Thyroid gland (tissue), 4 donors: ENCODE data around the gene GPD1L. TPM values are rescaled to one million over a fixed set of nuclear protein-coding genes. Genes with fewer than 3 reads are reported as not detected.
A peak's percentile ranks its signal among the peaks of the same experiment; 100 is the strongest.

ENCODE experiments used
- DNase-seq, 2 donors: peaks; one replicate each; pipeline ENCODE4 v3.0.0-alpha.2; 2019
- H3K27ac ChIP-seq, 3 donors: fragments of 200-600 bp; sonication (generic); 1 replicate in 2 of 3; 2 replicates in 1 of 3; pipeline ENCODE4 v1.5.1; 2016 to 2019; ENCODE audit warnings: mild to moderate bottlenecking in 1 of 3, moderate library complexity in 1 of 3
- H3K27me3 ChIP-seq: fragments of 200-600 bp; sonication (generic); one replicate; pipeline ENCODE4 v1.5.1; 2019
- H3K36me3 ChIP-seq, 2 donors: fragments of 200-600 bp; sonication (generic); one replicate each; pipeline ENCODE4 v1.5.1; 2016 to 2019
- H3K4me1 ChIP-seq, 2 donors: fragments of 200-600 bp; sonication (generic); one replicate each; pipeline ENCODE4 v1.5.1; 2017 to 2019
- H3K4me3 ChIP-seq, 3 donors: fragments of 200-600 bp; sonication (generic); replicated peaks in 1 of 3; 1 replicate in 2 of 3; 2 replicates in 1 of 3; pipeline ENCODE4 v1.5.1; 2016; ENCODE audit warnings: mild to moderate bottlenecking in 1 of 3
- H3K9me3 ChIP-seq: fragments of 200-600 bp; sonication (generic); one replicate; pipeline ENCODE4 v1.5.1; 2017
- CTCF ChIP-seq, 6 experiments: fragments of 200-600 bp in 3 of 6; fragments of 450-650 bp in 3 of 6; sonication (generic) in 3 of 6; IDR thresholded peaks; one replicate each; pipeline ENCODE4 v1.5.1; 2016 to 2019; ENCODE audit warnings: antibody characterized with exemption in 6 of 6, mild to moderate bottlenecking in 2 of 6, inconsistent platforms in 1 of 6, moderate library complexity in 1 of 6
- POLR2A ChIP-seq, 2 donors: fragments of 450-650 bp; IDR thresholded peaks; one replicate each; pipeline ENCODE4 v1.6.1; 2017; ENCODE audit warnings: antibody characterized with exemption in 2 of 2, mild to moderate bottlenecking in 2 of 2, moderate library complexity in 1 of 2
- WGBS, 2 donors: methylation state at CpG; one replicate each; pipeline ENCODE4 v1.1.5; 2017; 5-methylcytosine and 5-hydroxymethylcytosine counted together
- intact Hi-C: fragments of 100-400 bp; cut with DNase I; formaldehyde crosslinking; loops from one replicate; pipeline ENCODE4 v1.15.1; 2023
- total RNA-seq, 4 donors: library from RNA; depleted of rRNA; stranded (reverse); fragments of >200 nt; gene quantifications; one replicate each; pipeline ENCODE4 v1.2.3, GENCODE V29; 2016

GPD1L gene
- total RNA-seq, 4 donors from 2014 or later, result 66.4 to 137 (median 104) TPM

- Histone ChIP-seq H3K36me3 (no peaks in the 10 kb centered on the region), H3K4me1 (peaks cover 0 to 10% of the 10 kb centered on the region in 2 donors), H3K27ac (no peak overlapping the region), H3K4me3 (no peak overlapping the region), H3K27me3 (no peaks in the 10 kb centered on the region), H3K9me3 (no peaks in the 10 kb centered on the region)
- TF ChIP-seq CTCF (IDR thresholded peaks at IDR 0.05) (no peak), POLR2A (IDR thresholded peaks at IDR 0.05) (no peak)
- no peak for DNase-seq
- intact Hi-C loops, result no loop called here
- WGBS, 2 donors, result 88 to 91% methylated on average over 2 of the region's 2 CpGs
Observed at GRCh38 chr3:32084870-32085269, 21.6 kb upstream of the GPD1L start.

GRCh38 chr3:32086464-32086863 lies 20.0 kb upstream of the GPD1L start:
- no peaks in the 10 kb centered on the region for H3K27me3 ChIP-seq
- WGBS, 2 donors, result 92 to 100% methylated on average over 1 of the region's 1 CpG
- no peak for TF ChIP-seq POLR2A (IDR thresholded peaks at IDR 0.05)
- no peak for TF ChIP-seq CTCF (IDR thresholded peaks at IDR 0.05)
- H3K4me3 ChIP-seq, result no peak overlapping the region
- no peak overlapping the region for H3K27ac ChIP-seq
- no peaks in the 10 kb centered on the region for H3K36me3 ChIP-seq
- H3K9me3 ChIP-seq, result no peaks in the 10 kb centered on the region
- intact Hi-C loops, result no loop called here
- DNase-seq, result no peak
- peaks cover 0 to 10% of the 10 kb centered on the region in 2 donors for H3K4me1 ChIP-seq

- Histone ChIP-seq H3K9me3 (no peaks in the 10 kb centered on the region), H3K27ac (no peak overlapping the region), H3K36me3 (no peaks in the 10 kb centered on the region), H3K4me1 (no peaks in the 10 kb centered on the region), H3K4me3 (no peak overlapping the region), H3K27me3 (no peaks in the 10 kb centered on the region)
- TF ChIP-seq CTCF (IDR thresholded peaks at IDR 0.05) (no peak), POLR2A (IDR thresholded peaks at IDR 0.05) (no peak)
- intact Hi-C loops, result no loop called here
- DNase-seq, result peak in 1 of 2 donors; percentile 42
- 46 to 48% methylated on average over 6 of the region's 6 CpGs for WGBS, 2 donors
Observed at GRCh38 chr3:32089476-32089875, 16.9 kb upstream of the GPD1L start.

GRCh38 chr3:32093204-32093603 lies 13.2 kb upstream of the GPD1L start:
- H3K27me3 ChIP-seq, result no peaks in the 10 kb centered on the region
- no peak for DNase-seq
- H3K9me3 ChIP-seq, result no peaks in the 10 kb centered on the region
- H3K27ac ChIP-seq, result no peak overlapping the region
- no peaks in the 10 kb centered on the region for H3K36me3 ChIP-seq
- 93 to 97% methylated on average over 5 of the region's 5 CpGs for WGBS, 2 donors
- H3K4me1 ChIP-seq, result no peaks in the 10 kb centered on the region
- TF ChIP-seq POLR2A (IDR thresholded peaks at IDR 0.05) (no peak), CTCF (IDR thresholded peaks at IDR 0.05) (no peak)
- no peak overlapping the region for H3K4me3 ChIP-seq
- intact Hi-C loops, result no loop called here

- no peak overlapping the region for H3K27ac ChIP-seq
- H3K4me3 ChIP-seq, result no peak overlapping the region
- WGBS, 2 donors, result 75 to 88% methylated on average over 3 of the region's 3 CpGs
- H3K4me1 ChIP-seq, result no peaks in the 10 kb centered on the region
- no peak for TF ChIP-seq CTCF (IDR thresholded peaks at IDR 0.05)
- no peak for TF ChIP-seq POLR2A (IDR thresholded peaks at IDR 0.05)
- intact Hi-C loops, result no loop called here
- DNase-seq, result no peak
- H3K36me3 ChIP-seq, result no peaks in the 10 kb centered on the region
- no peaks in the 10 kb centered on the region for H3K27me3 ChIP-seq
- no peaks in the 10 kb centered on the region for H3K9me3 ChIP-seq
Observed at GRCh38 chr3:32095431-32095830, 11.0 kb upstream of the GPD1L start.
